Fibroblast of skin of right quadriceps (primary cell): ENCODE data around the gene NR0B2.
"Not testable (repeated sequence)": the region's sequence is repeated elsewhere in the genome, so short reads cannot be mapped to it uniquely, and the experiment has no call there.

ENCODE experiments used
- DNase-seq: peaks from one replicate; pipeline ENCODE4 v3.0.0-alpha.2; 2013

Gene NR0B2

GRCh38 chr1:26913754-26914619, at the start of gene NR0B2:
NR0B2 (minus strand) TSS chr1:26913975; CDS start chr1:26913940, 35 bp downstream.
- DNase-seq = no peak

GRCh38 chr1:26961826-26962225, 48.1 kb upstream of the NR0B2 start:
- peak; percentile 95 for DNase-seq

GRCh38 chr1:26960625-26960966, 46.8 kb upstream of the NR0B2 start:
- DNase-seq = no peak

GRCh38 chr1:26959722-26960624, 46.2 kb upstream of the NR0B2 start, which contains the start of gene KDF1:
KDF1 (minus strand) TSS chr1:26960468; CDS start chr1:26952380, 8,088 bp downstream.
- DNase-seq = no peak

GRCh38 chr1:26959270-26959669, 45.5 kb upstream of the NR0B2 start:
- DNase-seq = no peak

GRCh38 chr1:26957306-26957705, 43.5 kb upstream of the NR0B2 start:
- no peak for DNase-seq

- DNase-seq = no peak
Observed at GRCh38 chr1:26956321-26956720, 42.5 kb upstream of the NR0B2 start.

- DNase-seq = no peak
Observed at GRCh38 chr1:26953374-26953773, 39.6 kb upstream of the NR0B2 start.

GRCh38 chr1:26951821-26952497, 38.2 kb upstream of the NR0B2 start:
- no peak for DNase-seq

- no peak for DNase-seq
Observed at GRCh38 chr1:26951216-26951615, 37.4 kb upstream of the NR0B2 start.

- no peak for DNase-seq
Observed at GRCh38 chr1:26950602-26951001, 36.8 kb upstream of the NR0B2 start.

GRCh38 chr1:26949926-26950319, 36.1 kb upstream of the NR0B2 start:
- DNase-seq = no peak

GRCh38 chr1:26949266-26949925, 35.6 kb upstream of the NR0B2 start:
- DNase-seq = no peak

GRCh38 chr1:26948725-26949057, 34.9 kb upstream of the NR0B2 start:
- not testable (repeated sequence) for DNase-seq

- DNase-seq = no peak
Observed at GRCh38 chr1:26946270-26946669, 32.5 kb upstream of the NR0B2 start.

- no peak for DNase-seq
Observed at GRCh38 chr1:26945728-26946127, 32.0 kb upstream of the NR0B2 start.

- no peak for DNase-seq
Observed at GRCh38 chr1:26945138-26945537, 31.4 kb upstream of the NR0B2 start.

- DNase-seq = no peak
Observed at GRCh38 chr1:26942656-26943055, 28.9 kb upstream of the NR0B2 start.

- no peak for DNase-seq
Observed at GRCh38 chr1:26941311-26941710, 27.5 kb upstream of the NR0B2 start.

GRCh38 chr1:26938659-26939025, 24.9 kb upstream of the NR0B2 start:
- DNase-seq = no peak

GRCh38 chr1:26938004-26938658, 24.4 kb upstream of the NR0B2 start:
- no peak for DNase-seq

GRCh38 chr1:26936823-26937222, 23.0 kb upstream of the NR0B2 start:
- no peak for DNase-seq
